HG02759 (cell line): ENCODE results near the gene SLC24A4.
"Not testable (repeated sequence)": the region's sequence is repeated elsewhere in the genome, so short reads cannot be mapped to it uniquely, and the experiment has no call there.

Experiments
- ATAC-seq: cut with Tn5 transposase; IDR thresholded peaks from one replicate; pipeline ENCODE4 v1.9.1; 2021; ENCODE audit warnings: mild to moderate bottlenecking, moderate library complexity; ENCODE audit not compliant: unreplicated experiment

SLC24A4 gene

GRCh38 chr14:92515546-92516343, 192.8 kb downstream of the SLC24A4 start:
- ATAC-seq: no peak

- no peak for ATAC-seq
Observed at GRCh38 chr14:92516344-92516965, 193.5 kb downstream of the SLC24A4 start.

DNA sequence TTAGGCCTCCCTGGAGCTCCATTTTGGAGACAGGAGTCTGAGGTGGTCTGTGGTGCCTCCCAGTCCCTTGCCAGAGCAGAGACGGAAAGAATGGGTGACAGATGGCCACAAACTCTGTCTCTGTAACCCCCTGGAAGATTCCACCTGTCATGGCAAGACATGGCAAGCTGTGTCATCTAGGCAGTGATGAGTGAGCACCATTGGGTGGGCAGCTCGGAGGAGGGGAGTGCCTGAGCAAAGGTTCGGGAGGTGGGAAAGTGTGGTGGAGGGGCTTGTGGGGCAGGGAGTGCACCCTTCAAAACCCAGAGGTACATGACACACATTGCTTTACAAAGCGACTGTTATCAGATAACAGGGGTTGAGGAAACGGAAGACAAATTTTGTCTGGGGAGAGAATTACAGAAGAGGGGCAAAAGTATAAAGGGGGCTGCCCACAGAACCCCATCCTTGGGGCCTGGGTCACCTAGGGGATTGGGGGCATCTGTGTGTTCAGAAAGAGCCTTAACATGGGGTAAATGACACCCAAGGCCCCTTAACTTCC, 194.1 kb downstream of the SLC24A4 start:
- ATAC-seq: no peak

DNA sequence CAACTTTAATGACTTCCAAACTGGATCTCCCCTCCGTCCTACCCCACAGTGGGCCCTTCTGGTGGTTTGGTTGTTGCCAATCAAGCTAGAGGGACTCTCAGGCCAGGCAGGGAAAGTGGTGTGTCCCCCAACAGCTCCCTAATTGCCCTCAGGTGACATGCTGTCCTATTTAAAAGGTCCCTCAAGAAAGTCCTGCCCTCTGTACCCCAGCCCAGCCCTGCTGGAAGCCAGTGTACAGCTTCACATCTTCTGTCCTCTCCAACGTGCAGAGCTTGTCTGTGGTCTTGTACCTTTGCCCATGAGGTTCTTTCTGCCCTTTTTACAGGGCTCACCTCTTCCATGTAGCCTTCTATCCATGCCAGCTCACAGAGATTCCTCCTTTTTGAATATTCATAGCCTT, 194.8 kb downstream of the SLC24A4 start:
- ATAC-seq: no peak

DNA sequence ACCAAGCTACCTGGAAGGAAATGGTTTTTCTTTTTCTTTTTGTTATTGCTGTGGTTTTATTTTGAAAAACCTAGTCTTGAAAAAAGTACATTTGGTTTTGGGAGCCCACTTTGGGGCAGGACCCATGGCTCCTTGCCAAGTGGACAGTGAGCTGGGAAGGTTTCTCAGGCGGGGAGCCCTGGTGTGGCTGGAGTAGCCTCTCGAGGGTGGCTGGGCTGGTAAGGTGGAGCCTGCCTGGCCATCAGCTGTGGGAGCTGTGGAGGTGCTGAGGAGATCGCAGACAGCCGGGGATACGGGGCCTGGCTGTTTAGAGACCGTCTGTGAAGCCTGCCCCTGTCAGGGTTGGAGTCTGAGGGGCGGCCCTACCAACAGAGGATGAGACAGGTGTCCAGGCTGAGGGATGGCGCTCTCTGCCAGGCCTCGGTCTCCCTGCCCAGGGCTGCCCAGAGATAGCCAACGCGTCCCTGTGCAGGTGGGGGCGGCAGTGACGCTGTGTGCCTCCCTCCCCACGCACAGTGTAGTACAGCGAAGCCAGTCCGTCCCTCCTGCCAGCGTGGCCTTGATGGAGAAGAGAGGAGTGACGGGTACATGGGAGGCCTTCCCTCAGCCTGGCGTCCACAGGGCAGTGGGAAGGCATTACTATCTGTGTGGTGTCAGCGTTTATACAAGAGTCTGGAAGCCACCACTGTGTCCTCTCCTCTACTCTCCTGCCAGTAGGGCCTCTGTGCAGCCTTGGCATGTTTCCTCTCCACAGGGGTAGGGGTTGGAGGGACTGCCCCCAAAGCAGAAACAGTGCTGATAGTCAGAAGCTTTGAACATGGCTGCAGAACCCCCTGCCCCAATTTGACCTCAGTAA, 196.5 kb downstream of the SLC24A4 start:
- ATAC-seq: no peak

GRCh38 chr14:92520102-92521057, 197.4 kb downstream of the SLC24A4 start:
- no peak for ATAC-seq

DNA sequence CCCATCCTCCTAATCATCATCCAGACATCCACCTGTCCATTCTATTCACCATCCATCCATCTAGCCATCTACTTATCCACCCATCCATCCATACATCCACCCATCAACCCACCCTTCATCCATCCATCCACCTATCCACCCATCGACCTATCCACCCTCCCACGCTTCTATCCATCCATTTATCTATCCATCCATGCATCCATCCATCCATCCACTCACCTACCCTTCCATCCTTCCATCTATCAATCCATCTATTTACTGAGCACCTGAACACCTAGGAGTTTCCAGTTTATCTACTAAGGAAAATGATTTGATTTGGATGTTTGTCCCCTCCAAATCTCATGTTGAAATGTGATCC, 198.1 kb downstream of the SLC24A4 start:
- no peak for ATAC-seq

GRCh38 chr14:92523752-92524151, 200.8 kb downstream of the SLC24A4 start:
- no peak for ATAC-seq

- no peak for ATAC-seq
Observed at GRCh38 chr14:92524602-92525185, 201.7 kb downstream of the SLC24A4 start.

GRCh38 chr14:92525322-92526095, 202.5 kb downstream of the SLC24A4 start:
- no peak for ATAC-seq

DNA sequence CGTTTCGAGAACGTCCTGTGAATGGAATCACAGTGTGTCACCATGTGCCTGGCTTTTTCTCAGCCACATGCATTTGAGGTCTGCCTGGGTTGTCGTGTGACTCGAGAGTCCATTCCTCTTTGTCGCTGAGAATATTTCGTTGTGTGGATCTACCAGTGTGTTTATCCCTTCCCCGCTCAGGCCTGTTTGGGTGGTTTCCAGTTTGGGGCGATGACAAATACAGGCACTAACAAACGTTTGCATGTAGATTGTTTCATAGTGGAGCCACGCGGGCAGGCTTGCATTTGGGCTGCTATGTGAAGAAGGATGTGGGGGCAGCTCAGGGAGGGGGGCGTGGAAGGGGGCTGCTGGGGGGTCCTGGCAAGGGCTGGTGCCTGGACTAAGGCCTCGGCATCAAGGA, 204.8 kb downstream of the SLC24A4 start:
- no peak for ATAC-seq

- ATAC-seq: no peak
Observed at GRCh38 chr14:92528486-92529100, 205.6 kb downstream of the SLC24A4 start.

DNA sequence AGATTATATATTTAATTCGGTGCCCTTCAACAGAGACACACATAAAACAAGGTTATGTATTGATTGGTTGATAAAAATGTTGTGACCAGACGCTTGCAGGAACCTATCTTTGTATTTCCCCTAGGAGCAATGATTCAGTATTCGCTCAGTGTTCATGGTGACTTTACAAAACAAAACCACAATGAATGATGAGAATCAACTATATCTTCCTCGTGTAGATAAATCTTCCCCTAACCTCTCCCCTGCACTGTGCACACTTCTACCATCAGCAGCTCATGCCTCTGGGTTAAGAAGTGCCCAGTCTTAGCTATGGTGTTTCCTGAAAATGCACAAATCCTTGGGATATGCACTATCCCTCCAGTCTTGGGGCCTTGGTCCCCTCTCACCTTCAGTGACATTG, 206.9 kb downstream of the SLC24A4 start:
- ATAC-seq: no peak

DNA sequence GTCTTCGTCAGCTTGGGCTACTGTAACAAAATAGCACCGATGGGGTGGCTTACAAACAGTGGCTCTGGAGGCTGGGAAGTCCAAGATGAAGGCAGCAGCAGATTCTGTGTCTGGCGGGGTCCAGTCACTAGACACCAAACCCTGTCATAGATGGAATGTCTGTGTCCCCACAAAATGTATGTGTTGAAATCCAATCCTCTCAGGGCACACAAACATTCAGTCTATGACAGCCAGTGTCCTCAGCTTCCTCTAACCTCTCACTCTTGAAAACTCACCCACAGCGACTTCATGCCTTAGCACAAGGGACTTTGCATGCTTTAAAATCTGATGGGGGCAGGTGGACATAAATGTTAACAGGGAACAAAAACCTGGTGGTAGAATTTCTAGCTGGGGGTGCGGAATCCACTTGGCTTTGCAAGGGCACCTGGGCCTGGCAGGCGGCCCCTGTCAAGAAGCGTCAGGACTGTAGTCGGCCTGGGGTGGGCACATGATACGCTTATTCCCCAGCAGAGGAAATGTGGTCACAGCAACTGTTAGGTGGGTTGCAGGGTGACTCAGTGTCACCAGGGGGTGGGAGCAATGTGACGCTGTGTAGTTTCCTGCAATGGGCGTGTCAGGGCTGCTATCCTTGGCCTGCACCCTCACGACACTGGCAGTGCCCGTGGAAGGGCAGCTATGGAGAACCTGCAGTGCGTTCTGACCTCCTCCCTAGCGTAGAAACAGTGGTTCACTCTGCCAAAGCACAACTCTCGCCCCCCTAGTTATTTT, 208.3 kb downstream of the SLC24A4 start:
- ATAC-seq: no peak

DNA sequence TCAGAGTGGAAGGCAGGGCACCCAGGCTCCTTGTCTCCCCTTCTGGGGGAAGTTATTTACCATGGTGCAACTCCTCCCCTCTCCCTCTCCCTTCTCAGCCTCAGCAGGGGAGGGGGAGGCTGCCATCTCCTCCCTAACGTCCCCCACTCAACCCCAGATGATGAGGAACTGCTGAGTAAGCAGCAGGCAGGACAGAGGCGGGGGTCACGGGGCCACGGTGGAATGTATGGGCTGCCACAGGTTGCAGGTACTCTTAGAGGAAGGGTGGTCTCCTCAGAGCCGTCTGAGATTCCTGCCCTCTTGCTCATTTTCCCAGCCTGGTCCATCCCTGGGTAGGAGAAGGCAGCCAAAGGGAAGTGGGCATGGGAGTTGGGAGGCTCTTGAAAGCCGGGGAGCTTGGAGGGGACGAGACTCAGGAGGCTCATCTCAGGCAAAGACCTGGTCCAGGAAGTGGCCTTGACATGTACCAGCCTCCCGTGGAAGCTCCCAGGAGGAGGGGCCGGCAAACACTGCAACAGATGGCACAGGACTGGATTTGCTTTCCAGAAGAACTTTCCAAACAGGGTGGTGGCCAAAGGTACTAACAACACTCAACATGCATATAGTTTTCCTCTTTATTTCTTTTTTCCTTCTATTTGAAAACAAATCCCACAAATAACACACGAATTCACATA, 209.7 kb downstream of the SLC24A4 start:
- no peak for ATAC-seq

DNA sequence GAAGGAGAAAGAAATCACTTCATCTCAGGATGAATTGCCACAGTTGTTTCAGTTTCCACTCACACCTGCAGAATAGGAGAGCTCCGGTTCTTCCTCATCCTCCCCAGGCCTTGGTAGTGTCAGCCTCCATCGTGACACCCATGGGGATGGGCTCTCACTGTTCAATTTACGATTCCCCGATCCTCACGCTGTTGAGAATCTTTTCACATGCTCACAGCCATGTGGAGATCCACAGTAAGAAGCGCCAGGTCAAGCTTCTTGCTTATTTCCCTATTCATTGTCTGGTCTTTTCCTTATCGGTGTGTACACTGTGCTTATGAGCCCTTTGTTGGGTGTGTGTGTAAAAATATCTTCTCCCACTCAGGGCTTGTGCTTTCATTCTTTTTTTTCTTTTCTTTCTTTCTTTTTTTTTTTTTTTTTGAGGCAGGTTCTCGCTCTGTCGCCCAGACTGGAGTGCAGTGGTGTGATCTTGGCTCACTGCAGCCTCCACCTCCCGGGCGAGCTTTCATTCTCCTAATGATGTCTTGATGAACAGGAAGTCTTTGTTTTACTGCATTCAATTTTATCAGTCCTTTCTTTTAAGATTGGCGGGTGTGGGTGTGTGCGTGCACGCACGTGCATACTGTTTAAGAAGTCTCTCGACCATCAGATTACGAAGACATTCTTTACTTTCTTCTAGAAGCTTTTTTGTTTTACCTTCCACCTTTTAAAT, 212.1 kb downstream of the SLC24A4 start:
- ATAC-seq: no peak

DNA sequence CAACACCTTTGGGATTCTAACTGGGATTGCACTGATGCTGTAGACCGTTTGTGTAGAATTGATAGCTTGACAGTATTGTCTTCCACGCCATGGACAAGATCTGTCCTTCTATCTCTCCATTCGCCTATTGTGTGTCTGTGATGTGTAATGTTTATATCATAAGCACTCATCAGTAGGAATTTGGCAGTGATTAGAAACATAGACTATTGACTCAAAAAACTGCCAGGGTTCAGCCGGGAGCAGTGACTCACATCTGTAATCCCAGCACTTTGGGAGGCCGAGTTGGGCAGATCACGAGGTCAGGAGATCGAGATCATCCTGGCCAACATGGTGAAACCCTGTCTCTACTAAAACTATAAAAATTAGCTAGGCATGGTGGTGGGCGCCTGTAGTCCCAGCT, 213.3 kb downstream of the SLC24A4 start:
- not testable (repeated sequence) for ATAC-seq
